Measurements from ENCODE around the gene PPIL1. TPM values are rescaled to one million over a fixed set of nuclear protein-coding genes. Genes with fewer than 3 reads are reported as not detected.
A peak's percentile ranks its signal among the peaks of the same experiment; 100 is the strongest.
"Not testable (repeated sequence)": the region's sequence is repeated elsewhere in the genome, so short reads cannot be mapped to it uniquely, and the experiment has no call there.

Gene PPIL1
- polyA plus RNA-seq (ENCODE audit: insufficient read length in 4 of 4): 10 to 100 TPM; 40.7 to 63.5 (median 52.6) TPM

DNA sequence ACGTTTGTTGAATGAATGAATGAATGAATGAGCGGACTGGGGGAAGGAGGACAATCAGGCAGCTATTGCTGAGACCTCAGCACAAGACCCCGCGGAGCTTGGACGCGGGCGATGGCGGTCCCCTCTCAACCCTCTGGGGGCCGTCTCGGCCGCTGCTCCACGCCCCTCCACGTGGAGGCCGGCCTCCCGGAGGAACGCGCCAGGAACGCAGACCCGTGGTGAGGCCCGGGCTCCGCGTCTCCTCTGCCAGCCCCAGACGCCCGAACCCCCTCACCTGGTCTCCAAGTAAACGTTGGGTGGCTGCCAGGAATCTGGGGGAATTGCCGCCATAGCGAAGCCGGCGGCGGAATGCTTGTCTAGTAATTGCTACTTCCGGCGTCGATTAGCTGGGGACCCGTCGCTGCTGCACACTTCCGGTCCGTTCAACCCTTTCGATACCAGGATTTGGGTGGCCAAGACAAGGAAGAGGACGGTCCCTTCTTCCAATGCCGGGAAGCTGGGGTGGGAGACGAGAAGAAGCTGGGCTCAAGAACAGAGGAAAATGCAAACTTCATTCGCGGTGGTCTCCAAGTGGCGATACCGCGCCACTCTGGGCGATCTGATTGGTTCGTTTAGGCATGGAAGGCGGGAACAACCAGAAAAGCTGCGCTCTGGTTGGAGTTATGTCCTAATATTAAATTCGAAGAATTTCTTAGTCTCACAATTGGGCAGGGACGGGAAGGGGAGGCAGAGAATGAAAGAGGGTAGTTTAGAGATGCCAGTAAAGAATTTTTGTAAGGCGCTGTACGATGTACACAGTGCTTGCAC is at the start of gene PPIL1:
PPIL1 (minus strand) TSS at position 361 of the 807 bp plus-strand sequence; CDS start at position 330, 31 bp downstream.
- peak; percentile 80 to 91 (median 86) for DNase-seq (ENCODE audit: low read depth in 4 of 4, low spot score in 3 of 4)

DNA sequence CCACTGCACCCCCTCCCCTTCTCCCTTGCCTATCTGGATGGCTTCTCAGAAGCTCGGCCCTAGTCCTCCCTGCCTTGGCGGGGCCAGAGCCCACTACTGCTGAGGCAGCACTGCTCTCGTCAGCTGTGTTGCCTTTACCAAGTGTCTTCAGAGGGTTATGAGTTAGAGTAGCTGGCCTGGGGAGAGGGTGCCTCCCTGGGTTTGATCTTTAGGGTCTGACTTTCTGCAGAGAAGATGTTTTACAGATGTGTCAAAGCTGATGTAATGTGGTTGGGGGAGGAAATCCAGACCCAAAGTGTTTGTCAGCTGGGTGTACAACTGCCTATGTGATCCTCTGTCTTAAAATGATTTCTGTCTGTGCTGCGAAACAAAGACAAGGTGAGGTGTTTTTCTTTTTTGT is 49.5 kb upstream of the PPIL1 start:
- DNase-seq (ENCODE audit: low read depth in 4 of 4, low spot score in 3 of 4): no peak

DNA sequence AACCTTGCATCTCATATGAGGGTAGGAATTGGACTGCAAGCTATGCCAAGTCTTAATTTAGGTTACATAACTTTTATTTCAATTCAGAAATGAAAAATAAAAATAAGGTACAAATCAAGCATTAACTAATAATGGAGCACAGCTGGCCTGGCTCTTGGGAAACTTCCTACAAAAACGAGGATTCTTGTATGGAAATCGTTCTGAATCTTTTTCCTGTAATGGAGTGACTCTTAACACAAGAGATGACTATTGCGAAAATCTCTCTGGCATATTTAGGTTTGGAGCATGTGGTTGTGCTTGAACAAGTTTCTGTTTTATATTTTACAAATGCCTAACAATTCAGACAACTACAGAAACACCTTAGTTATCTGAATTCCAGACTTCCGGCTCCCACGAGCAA is 45.9 kb upstream of the PPIL1 start:
- DNase-seq (ENCODE audit: low read depth in 4 of 4, low spot score in 3 of 4): no peak

DNA sequence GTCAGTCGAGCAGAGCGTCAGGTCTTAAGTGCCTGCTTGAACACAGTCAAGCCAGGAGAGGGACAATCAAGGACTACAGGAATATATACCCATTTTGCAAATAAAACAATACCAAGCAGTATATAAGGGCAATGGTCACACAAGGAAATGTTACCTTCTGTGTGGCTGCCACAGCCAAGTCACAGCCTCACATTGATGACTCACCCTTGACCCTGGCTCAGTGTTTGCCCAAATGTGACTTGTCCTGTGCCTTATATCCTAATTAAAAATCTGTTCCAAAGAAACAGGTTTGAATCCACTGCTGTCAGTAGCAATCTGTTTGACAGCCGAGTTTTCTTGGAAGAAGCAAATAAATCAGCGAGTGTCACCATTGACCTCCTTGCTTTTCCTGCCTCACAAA is 45.4 kb upstream of the PPIL1 start:
- DNase-seq (ENCODE audit: low read depth in 4 of 4, low spot score in 3 of 4): no peak

DNA sequence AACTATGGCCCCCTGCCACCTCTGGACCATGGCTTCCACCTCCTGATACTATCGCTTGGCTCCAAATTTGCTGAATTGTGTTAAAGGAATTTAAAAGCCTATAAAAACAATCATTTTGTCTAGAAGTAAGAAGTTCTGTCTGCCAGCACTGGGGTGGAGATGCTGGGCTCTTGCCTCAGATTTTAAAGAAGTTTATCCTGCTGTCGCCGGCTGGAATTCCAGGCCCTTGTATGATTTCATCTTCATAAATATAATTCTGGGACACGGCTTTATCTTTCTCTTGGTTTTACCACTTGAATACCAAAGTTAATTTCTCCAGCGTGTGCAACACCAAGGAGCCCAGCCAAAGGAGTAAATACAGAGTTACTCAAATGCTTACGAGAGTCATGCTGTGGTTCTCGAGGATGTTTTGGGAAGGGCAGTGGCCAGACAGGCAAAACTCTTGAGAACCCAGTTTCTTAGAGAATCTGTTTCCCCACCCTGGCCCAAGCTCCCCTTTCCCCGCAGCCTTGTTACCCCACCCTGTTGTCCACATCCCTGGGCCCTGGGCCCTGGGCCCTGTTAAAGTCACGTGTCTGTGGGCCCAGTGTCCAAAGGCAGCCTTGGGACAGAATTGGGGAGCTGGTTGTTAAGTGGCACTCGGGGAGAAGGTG is 43.1 kb upstream of the PPIL1 start:
- DNase-seq (ENCODE audit: low read depth in 4 of 4, low spot score in 3 of 4): no peak

DNA sequence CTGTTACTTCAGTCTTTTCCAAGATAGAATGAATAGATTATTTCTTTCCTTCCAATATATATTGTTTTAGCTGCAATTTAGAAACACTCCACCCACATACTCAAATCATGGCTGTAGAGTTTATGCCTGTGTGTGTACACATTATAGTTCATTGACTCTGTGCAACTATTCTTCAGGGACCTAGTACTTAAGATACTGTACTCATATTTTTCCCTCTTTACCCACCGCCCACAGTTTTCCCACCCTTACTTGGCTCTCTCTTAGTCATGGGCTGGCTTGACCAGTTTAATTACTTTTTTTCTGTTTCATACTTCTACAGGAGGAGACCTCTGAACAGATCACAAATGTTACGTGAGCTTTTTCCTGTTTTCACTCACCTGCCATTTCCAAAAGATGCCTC is 41.5 kb upstream of the PPIL1 start:
- DNase-seq (ENCODE audit: low read depth in 4 of 4, low spot score in 3 of 4): no peak

DNA sequence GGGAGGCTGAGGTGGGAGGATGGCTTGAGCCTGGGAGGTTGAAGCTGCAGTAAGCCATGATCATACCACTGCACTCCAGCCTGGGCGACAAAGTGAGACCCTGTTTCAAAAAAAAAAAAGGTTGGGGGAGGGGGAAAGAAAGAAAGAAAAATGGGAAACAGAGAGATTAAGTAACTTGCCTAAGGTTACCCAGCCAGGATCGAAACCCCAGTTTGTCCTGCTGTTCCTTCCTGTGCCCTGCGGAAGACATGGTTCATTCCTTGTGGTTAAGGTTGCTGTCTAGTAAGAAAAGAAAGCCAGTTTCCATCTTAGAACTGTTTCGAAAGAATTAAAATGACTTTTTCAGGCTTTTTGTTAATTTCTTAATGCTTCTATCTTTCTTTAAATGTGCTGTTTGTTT is 41.0 kb upstream of the PPIL1 start:
- no peak for DNase-seq (ENCODE audit: low read depth in 4 of 4, low spot score in 3 of 4)

DNA sequence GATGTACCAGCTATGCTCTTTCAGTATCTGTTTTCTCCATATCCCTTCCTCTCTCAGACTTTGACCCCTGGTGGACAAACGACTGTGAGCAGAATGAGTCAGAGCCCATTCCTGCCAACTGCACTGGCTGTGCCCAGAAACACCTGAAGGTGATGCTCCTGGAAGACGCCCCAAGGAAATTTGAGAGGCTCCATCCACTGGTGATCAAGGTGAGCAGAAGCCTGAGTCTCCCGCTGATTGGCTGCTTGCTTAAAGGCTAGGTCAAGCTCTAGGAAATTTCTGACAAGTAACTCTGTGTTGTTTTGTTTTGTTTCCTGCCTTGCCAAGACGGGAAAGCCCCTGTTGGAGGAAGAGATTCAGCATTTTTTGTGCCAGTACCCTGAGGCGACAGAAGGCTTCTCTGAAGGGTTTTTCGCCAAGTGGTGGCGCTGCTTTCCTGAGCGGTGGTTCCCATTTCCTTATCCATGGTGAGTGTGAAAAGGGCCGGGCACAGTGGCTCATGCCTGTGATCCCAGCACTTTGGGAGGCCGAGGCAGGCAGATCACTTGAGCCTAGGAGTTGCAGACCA is 39.7 kb upstream of the PPIL1 start:
- DNase-seq (ENCODE audit: low read depth in 4 of 4, low spot score in 3 of 4): no peak

DNA sequence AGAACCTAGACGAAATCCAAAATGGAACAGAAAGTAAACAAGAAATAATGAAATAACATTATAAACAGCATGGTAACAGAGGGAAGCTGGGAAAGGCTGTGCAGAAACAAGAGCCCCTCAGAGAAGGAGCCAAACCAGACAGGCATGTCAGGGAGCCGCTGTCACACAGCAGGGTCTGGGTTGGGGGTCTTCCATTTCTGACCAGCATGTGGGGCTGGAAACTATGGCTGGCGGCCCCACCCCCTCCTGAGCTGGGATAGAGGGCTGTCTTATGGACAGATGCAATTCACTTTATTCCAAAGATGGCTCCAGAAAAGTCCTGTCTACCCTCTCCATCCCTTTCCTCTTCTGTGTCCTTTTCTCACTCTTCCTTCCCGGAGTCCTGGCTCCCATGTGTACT is 38.5 kb upstream of the PPIL1 start:
- DNase-seq (ENCODE audit: low read depth in 4 of 4, low spot score in 3 of 4): no peak

DNA sequence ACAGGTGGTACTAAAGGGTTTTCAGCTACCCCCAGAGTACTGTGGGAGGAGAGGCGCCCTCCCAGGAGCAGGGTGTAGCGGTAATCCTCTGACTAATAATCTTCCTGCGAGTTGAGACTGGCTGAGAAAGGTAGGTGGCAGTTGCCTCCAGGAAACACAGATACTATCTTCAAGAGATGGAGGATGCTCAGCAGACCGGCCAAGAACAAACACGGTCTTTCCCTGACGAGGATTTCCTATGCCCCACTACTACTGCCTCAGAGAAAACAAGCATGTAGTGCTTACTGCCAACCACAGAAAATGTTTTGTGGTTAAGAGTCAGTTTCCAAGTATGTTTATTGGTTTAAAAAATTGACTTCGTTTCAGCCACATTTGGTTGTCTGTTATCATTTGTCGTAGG is 38.0 kb upstream of the PPIL1 start:
- no peak for DNase-seq (ENCODE audit: low read depth in 4 of 4, low spot score in 3 of 4)

DNA sequence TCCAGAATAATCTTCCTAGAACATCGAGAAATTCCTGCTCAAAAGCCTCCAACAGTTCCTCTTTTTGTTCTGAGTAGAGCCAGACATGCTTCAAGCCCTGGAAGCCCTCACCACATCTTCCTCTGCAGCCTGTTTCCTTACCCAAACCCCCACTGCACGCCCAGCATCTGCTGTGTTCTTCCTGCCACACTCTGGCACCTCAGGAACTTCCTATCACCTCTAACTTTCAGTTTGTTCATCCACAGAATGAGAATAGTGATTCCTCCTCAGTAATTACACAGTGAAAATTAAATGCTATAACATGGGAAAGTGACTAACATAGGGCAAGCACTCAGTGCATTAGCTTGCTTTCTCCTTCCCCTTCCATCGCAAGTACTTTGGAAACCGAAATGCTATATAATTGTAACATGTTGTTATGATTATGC is 37.4 kb upstream of the PPIL1 start:
- DNase-seq (ENCODE audit: low read depth in 4 of 4, low spot score in 3 of 4): no peak

DNA sequence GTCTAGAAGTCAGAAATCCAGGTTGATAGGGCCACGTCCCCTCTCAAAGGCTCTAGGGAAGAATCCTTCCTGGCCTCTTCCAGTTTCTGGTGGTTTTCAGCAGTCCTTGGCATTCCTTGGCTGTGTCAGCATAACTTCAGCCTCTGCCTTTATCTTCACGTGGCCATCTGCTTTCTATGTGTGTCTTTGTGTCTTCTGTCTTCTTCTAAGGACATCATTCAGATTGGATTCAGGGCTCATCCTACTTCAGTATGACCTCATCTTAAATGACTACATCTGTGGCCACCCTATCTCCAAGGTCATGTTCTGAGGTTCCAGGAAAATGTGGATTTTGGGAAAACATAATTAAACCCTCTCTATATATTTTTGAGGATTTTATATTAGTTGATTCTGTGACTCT is 34.1 kb upstream of the PPIL1 start:
- DNase-seq (ENCODE audit: low read depth in 4 of 4, low spot score in 3 of 4): no peak

DNA sequence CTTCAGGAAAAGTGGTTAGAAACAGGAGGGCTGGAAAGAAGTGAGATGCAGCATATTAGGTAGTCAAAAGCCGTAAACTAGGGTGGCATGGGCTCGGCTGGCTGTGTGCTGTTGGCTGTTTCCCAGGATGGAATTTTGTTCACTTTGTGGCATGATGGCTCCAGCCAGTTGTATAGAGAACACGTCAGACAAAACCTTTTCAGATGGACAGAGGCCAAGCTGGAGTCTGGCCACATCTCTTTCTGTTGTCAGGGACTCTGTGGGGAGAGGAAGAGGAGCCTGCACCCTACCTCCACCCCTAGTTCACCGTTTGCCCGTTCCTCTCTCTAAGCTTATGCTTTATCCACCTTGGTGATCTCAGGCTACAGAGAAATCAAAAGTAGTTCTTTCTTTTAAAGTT is 33.2 kb upstream of the PPIL1 start:
- no peak for DNase-seq (ENCODE audit: low read depth in 4 of 4, low spot score in 3 of 4)

DNA sequence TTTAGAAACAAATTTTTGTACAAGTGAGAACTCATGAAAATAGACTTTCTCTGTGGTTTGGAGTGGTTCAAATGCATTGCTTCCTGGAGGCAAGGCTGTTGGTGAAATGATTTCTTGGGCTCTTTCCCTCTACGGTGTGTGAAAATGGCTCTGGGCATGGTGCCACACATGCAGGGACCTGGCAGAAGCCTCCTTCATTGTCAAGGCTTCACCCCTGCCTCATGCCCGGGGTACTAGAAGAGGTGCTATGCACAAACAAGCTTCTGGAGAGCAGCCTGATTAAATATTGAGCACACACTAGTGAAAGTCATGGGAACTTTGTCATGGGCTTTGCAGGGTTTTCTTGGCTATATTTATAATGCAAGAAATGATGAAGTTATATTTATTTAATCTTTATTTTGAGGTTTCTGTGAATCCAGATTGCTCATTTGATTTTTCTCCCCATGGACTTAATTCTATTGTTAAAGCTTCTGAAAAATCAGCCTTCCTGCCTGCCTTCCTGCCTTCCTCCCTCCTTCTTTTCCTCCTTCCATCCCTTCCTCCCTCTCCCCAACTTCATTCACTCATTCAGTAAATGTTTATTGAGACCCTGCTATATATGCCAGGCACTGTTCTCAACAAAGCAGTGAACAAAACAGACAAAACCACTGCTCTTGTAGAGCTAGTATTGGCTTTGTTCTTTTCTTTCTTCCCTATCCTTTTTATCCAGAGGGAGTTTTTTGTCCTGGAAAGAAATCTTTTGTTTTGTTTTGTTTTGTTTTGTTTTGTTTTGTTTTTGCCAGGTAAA is 32.1 kb upstream of the PPIL1 start:
- DNase-seq (ENCODE audit: low read depth in 4 of 4, low spot score in 3 of 4): no peak

DNA sequence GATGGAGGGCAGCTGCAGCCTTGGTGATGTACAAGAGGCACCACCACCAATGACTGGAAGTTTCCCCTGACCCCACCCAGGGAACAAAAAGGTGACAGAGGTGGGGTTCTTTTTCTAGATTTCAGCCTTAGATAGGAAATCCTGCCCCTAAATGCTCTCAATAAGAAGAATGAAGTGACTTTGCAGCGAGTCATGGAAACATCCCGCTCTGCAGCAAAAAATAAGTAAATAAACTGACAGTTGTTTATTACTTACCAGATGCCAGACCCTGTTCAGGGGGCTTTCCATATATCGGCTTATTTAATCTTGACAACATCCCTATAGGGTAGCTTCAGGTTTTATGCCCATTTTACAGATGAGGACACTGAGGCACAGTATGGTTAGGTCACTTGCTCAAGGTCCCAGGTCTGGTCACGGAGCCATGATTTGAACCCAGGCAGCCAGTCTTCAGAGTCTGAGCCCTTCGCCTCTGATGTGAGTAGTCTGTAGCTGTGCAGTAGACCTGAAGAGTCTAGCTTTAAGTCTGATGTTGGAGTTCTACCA is 30.3 kb upstream of the PPIL1 start:
- no peak for DNase-seq (ENCODE audit: low read depth in 4 of 4, low spot score in 3 of 4)

DNA sequence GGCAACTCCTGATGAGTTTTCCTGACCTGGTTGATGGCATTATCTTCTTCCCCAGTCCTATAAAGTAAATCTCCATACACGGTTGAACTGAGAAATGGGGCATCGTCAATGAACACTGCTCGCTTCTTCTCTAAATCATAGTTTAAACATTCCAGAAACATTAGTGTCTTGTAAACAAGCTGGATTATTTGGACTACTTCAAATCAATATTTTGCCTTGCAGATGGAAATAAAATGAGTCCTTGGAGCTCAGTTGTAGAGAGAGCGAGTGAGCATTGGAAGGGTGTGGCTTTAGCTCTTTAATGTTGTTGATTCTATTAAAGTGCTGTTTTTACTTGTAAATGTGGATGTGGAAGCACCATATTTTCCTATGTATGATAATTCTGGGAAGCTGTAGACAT is 29.5 kb upstream of the PPIL1 start:
- no peak for DNase-seq (ENCODE audit: low read depth in 4 of 4, low spot score in 3 of 4)

DNA sequence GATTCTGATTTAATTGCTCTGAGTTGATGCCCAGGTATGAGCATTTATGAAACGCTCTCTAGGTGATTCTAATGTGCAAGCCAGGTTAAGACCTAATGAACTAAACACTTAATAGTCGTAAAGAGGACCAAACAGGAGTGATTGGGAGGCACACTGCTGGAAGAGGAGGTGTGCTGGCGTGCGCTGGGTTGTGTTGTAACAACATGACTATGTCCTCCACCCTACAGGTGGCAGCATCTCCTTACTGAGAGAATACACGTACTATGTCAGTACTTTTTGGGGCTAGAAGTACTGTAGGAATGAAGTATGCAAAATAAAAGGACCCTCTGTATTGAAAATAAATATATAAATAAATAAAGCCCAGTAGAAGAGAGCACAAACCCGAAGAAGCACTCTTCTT is 23.0 kb upstream of the PPIL1 start:
- no peak for DNase-seq (ENCODE audit: low read depth in 4 of 4, low spot score in 3 of 4)

DNA sequence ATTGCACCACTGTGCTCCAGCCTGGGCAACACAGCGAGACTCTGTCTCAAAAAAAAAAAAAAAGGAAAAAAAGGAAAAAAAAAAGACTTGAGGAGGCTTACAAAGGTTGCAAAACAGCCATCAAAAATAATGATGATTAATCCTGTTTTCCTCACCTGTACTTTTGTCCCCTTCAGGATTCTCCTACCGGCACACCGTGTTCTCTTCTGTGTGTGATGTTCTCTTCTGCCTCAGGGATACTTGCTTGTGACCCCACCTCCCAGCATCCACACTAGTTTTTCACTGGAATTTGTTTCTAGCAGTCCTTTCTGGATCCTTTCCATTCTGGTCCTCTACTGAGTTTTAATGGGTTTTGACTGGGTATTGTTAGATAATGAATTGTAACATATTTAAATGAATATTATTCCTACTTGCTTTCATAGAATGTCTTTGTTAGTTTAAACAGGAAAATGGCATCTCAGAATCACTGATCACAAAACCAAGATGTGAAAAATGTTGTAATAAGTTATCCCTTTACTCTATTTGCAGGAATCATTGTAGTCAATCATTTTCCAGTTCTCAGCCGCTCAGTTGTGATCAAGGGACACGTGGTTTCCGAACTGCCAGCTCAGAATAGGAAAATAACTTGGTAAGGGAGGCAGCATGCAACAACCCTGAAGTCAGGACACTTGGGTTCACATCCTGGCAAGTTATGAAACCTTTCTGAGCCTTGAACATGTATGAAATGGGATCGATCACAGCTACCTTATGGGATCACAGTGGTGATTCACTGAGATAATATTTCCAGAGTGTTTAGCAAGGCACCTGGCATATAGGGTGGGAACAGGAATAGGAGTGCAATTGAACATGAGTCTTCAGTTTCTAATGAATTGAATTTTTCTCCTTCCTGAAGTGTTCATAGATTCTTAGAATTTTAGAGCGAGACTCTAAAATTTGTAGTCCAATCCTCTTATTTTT is 19.7 kb upstream of the PPIL1 start:
- DNase-seq (ENCODE audit: low read depth in 4 of 4, low spot score in 3 of 4): no peak

DNA sequence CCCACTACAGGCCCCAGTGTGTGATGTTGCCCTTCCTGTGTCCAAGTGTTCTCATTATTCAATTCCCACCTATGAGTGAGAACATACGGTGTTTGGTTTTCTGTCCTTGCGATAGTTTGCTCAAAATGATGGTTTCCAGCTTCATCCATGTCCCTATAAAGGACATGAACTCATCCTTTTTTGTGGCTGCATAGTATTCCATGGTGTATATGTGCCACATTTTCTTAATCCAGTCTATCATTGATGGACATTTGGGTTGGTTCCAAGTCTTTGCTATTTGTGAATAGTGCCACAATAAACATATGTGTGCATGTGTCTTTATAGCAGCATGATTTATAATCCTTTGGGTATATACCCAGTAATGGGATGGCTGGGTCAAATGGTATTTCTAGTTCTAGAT is 16.6 kb upstream of the PPIL1 start:
- not testable (repeated sequence) for DNase-seq (ENCODE audit: low read depth in 4 of 4, low spot score in 3 of 4)
